ENCODE measurements around the gene CECR2.
"Not testable (repeated sequence)": the region's sequence is repeated elsewhere in the genome, so short reads cannot be mapped to it uniquely, and the experiment has no call there.

The CECR2 gene

GRCh38 chr22:17407643-17408042, 38.4 kb downstream of the CECR2 start:
- no peak for DNase-seq

- no peak for DNase-seq
These were observed 41.3 kb downstream of the CECR2 start for GRCh38 chr22:17410576-17410975.

GRCh38 chr22:17411213-17411612, 42.0 kb downstream of the CECR2 start:
- no peak for DNase-seq

GRCh38 chr22:17412232-17412631, 43.0 kb downstream of the CECR2 start:
- DNase-seq, result no peak

GRCh38 chr22:17418890-17419324, 49.6 kb downstream of the CECR2 start:
- DNase-seq, result no peak

GRCh38 chr22:17419348-17419747, 50.1 kb downstream of the CECR2 start:
- DNase-seq, result no peak

- DNase-seq, result no peak
These were observed 53.6 kb downstream of the CECR2 start for GRCh38 chr22:17422736-17423343.

GRCh38 chr22:17423616-17424015, 54.4 kb downstream of the CECR2 start:
- no peak for DNase-seq

GRCh38 chr22:17427528-17427927, 58.3 kb downstream of the CECR2 start:
- DNase-seq, result not testable (repeated sequence)

- DNase-seq, result no peak
These were observed 60.3 kb downstream of the CECR2 start for GRCh38 chr22:17429516-17429915.

- peak; percentile 32 for DNase-seq
These were observed 61.2 kb downstream of the CECR2 start for GRCh38 chr22:17430412-17430811.

- no peak for DNase-seq
These were observed 61.9 kb downstream of the CECR2 start for GRCh38 chr22:17431179-17431578.

- DNase-seq, result no peak
These were observed 65.6 kb downstream of the CECR2 start for GRCh38 chr22:17434856-17435255.

GRCh38 chr22:17435375-17435774, 66.1 kb downstream of the CECR2 start:
- no peak for DNase-seq

GRCh38 chr22:17436382-17436980, 67.2 kb downstream of the CECR2 start:
- DNase-seq, result no peak

GRCh38 chr22:17436981-17437412, 67.7 kb downstream of the CECR2 start:
- DNase-seq, result no peak

- DNase-seq, result no peak
These were observed 68.8 kb downstream of the CECR2 start for GRCh38 chr22:17438026-17438425.

GRCh38 chr22:17441326-17441725, 72.1 kb downstream of the CECR2 start:
- no peak for DNase-seq

- no peak for DNase-seq
These were observed 74.3 kb downstream of the CECR2 start for GRCh38 chr22:17443405-17444203.

GRCh38 chr22:17444204-17444504, 74.9 kb downstream of the CECR2 start:
- no peak for DNase-seq

GRCh38 chr22:17446698-17447097, 77.4 kb downstream of the CECR2 start:
- no peak for DNase-seq

GRCh38 chr22:17451316-17451715, 82.1 kb downstream of the CECR2 start:
- DNase-seq, result no peak

- DNase-seq, result no peak
These were observed 91.6 kb downstream of the CECR2 start for GRCh38 chr22:17460895-17461294.

GRCh38 chr22:17470880-17471500, 101.7 kb downstream of the CECR2 start:
- no peak for DNase-seq
